ENCODE results near the gene WWOX.

WWOX gene

GRCh38 chr16:78956859-78957258, 857.4 kb downstream of the WWOX start:
- DNase-seq (ENCODE audit: low spot score), result no peak

GRCh38 chr16:78957317-78958100, 858.1 kb downstream of the WWOX start:
- no peak for DNase-seq (ENCODE audit: low spot score)

- no peak for DNase-seq (ENCODE audit: low spot score)
These were observed 862.0 kb downstream of the WWOX start for GRCh38 chr16:78961464-78961863.

- DNase-seq (ENCODE audit: low spot score), result no peak
These were observed 863.0 kb downstream of the WWOX start for GRCh38 chr16:78962457-78962929.

GRCh38 chr16:78967948-78968347, 868.5 kb downstream of the WWOX start:
- no peak for DNase-seq (ENCODE audit: low spot score)

GRCh38 chr16:78969721-78970120, 870.3 kb downstream of the WWOX start:
- no peak for DNase-seq (ENCODE audit: low spot score)

GRCh38 chr16:78970650-78971049, 871.2 kb downstream of the WWOX start:
- no peak for DNase-seq (ENCODE audit: low spot score)

- DNase-seq (ENCODE audit: low spot score), result no peak
These were observed 872.6 kb downstream of the WWOX start for GRCh38 chr16:78972006-78972405.

- DNase-seq (ENCODE audit: low spot score), result no peak
These were observed 873.5 kb downstream of the WWOX start for GRCh38 chr16:78972986-78973385.

GRCh38 chr16:78976212-78976611, 876.8 kb downstream of the WWOX start:
- DNase-seq (ENCODE audit: low spot score), result no peak

GRCh38 chr16:78980825-78981224, 881.4 kb downstream of the WWOX start:
- no peak for DNase-seq (ENCODE audit: low spot score)

GRCh38 chr16:78982096-78982744, 882.8 kb downstream of the WWOX start:
- no peak for DNase-seq (ENCODE audit: low spot score)

- no peak for DNase-seq (ENCODE audit: low spot score)
These were observed 884.9 kb downstream of the WWOX start for GRCh38 chr16:78984324-78984723.

GRCh38 chr16:78984887-78985464, 885.5 kb downstream of the WWOX start:
- DNase-seq (ENCODE audit: low spot score), result no peak

- DNase-seq (ENCODE audit: low spot score), result no peak
These were observed 886.5 kb downstream of the WWOX start for GRCh38 chr16:78985716-78986605.

GRCh38 chr16:78987666-78988065, 888.2 kb downstream of the WWOX start:
- DNase-seq (ENCODE audit: low spot score), result no peak

- DNase-seq (ENCODE audit: low spot score), result no peak
These were observed 889.0 kb downstream of the WWOX start for GRCh38 chr16:78988361-78988969.

GRCh38 chr16:78990309-78990701, 890.9 kb downstream of the WWOX start:
- no peak for DNase-seq (ENCODE audit: low spot score)

GRCh38 chr16:78992001-78992400, 892.5 kb downstream of the WWOX start:
- no peak for DNase-seq (ENCODE audit: low spot score)

- DNase-seq (ENCODE audit: low spot score), result no peak
These were observed 893.9 kb downstream of the WWOX start for GRCh38 chr16:78993346-78993745.

GRCh38 chr16:78994135-78994745, 894.8 kb downstream of the WWOX start:
- no peak for DNase-seq (ENCODE audit: low spot score)
